H1 (cell line): ENCODE data around the gene DOK3. TPM values are rescaled to one million over a fixed set of nuclear protein-coding genes. Genes with fewer than 3 reads are reported as not detected.

Experiments used
- CHD1 ChIP-seq: IDR thresholded peaks from 2 replicates; pipeline ENCODE4 v1.6.1; 2012; ENCODE audit warnings: low read depth, low read length, improper control_type of control experiment
- JUND ChIP-seq: IDR thresholded peaks from 2 replicates; pipeline ENCODE4 v1.6.1; 2011; ENCODE audit warnings: mild to moderate bottlenecking, improper control_type of control experiment, low read length
- KDM4A ChIP-seq: IDR thresholded peaks from one replicate; pipeline ENCODE4 v1.7.1; 2012; ENCODE audit warnings: low read depth, mild to moderate bottlenecking, moderate library complexity, low read length, inconsistent platforms; ENCODE audit not compliant: severe bottlenecking
- NRF1 ChIP-seq: IDR thresholded peaks from 2 replicates; pipeline ENCODE4 v1.6.1; 2011; ENCODE audit warnings: mild to moderate bottlenecking, low read depth, low read length, improper control_type of control experiment
- TAF1 ChIP-seq: IDR thresholded peaks from 2 replicates; pipeline ENCODE4 v1.6.1; 2011; ENCODE audit warnings: mild to moderate bottlenecking, low read depth, low read length
- polyA plus RNA-seq, 7 experiments: library from polyadenylated mRNA; depleted of rRNA in 3 of 7; stranded (reverse) in 5 of 7; unstranded in 2 of 7; fragments of >200 nt in 5 of 7; fragments of 200-250 nt in 2 of 7; gene quantifications; 1 replicate in 5 of 7; 2 replicates in 1 of 7; 4 replicates in 1 of 7; pipeline versions ENCODE4 v1.2.1 to v1.2.3, GENCODE V29; 2011 to 2013; ENCODE audit warnings: missing spikeins in 2 of 7, mixed read lengths in 2 of 7
- total RNA-seq: library from RNA; stranded (reverse); fragmentation: NEBNext Ultra II Directional; extraction: Animal tissue kit (Norgen Biotek cat#: 25700); gene quantifications from 2 replicates; pipeline ENCODE4 v1.2.1, GENCODE V29; 2021
- TF ChIP-seq, protein P1 (sequence below): IDR thresholded peaks from 2 replicates; pipeline ENCODE4 v1.6.1; 2011; ENCODE audit warnings: low read depth, mild to moderate bottlenecking, low read length; ENCODE audit not compliant: insufficient read depth

DOK3 gene
- total and polyA plus RNA-seq, 2 of the 8 experiments (the other 6 are each of a cell fraction or from before 2014, with no cell fraction given): 4.2 to 6.4 TPM

GRCh38 chr5:177455036-177455660 is 54.5 kb downstream of the DOK3 start (continued):
- TF ChIP-seq, protein P1, sequence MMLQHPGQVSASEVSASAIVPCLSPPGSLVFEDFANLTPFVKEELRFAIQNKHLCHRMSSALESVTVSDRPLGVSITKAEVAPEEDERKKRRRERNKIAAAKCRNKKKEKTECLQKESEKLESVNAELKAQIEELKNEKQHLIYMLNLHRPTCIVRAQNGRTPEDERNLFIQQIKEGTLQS: no peak
- no peak for TF ChIP-seq CHD1
- TF ChIP-seq NRF1: peak; percentile 58
- peak; percentile 43 for TF ChIP-seq TAF1
- 0 out of 2 replicates have a peak, but pooled peaks have one; percentile 27 for TF ChIP-seq JUND
- peak; percentile 15 for TF ChIP-seq KDM4A
- TF ChIP-seq, all 59 proteins: peak for 23
